Measurements from ENCODE around the gene SHC1.

DNA sequence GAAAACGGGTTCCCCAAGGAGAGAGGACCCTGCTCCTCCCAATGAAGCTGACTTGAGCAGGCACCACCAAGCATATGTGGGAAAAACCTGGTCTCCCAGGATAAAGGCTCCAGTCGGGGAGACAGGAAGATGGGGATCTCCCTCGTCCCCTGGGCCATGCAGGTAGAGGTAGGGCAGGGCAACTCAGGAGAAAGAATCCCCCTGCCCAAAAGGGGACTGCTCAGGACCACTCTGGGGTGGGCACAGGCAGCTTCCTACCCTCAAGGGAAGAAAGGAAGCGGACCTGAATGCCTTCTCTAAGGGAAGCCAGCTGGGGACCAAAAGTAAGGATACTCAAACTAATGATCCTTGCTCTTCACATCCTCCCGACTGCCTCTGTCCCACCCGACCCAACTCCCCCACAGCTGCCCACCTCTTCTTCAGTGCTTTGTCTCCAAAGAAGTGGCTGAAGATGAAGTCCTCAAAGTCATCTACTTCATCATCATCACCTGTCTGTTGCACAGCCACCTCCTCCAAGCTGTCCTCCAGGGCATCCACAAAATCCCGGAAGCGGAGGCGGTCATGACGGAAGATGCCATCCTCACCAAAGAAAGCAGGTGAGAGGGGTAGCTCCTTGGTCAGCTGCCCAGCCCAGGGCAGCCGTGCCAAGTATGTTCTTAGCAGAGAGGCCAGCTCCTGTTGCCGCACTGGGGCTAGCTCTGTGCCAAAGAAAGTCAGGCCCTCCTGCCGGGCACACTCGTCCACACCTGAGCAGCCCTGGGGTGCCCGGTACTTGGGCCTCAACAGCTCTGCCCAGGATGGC lies 25.2 kb downstream of the SHC1 start:
- TF ChIP-seq ARNT (IDR thresholded peaks at IDR 0.05) (no peak), BHLHE40 (IDR thresholded peaks at IDR 0.05; ENCODE audit: borderline replicate concordance) (no peak), SUZ12 (IDR thresholded peaks at IDR 0.05) (no peak), L3MBTL2 (conservative IDR thresholded peaks at IDR 0.05) (no peak), SP1 (IDR thresholded peaks at IDR 0.05) (no peak), LEF1 (IDR thresholded peaks at IDR 0.05; ENCODE audit: borderline replicate concordance) (no peak), ZNF384 (IDR thresholded peaks at IDR 0.05) (no peak), TARDBP (IDR thresholded peaks at IDR 0.05) (no peak)

All from HEK293T (cell line).